ENCODE measurements around the gene FBXL17. TPM values are rescaled to one million over a fixed set of nuclear protein-coding genes. Genes with fewer than 3 reads are reported as not detected.

The FBXL17 gene
- total and polyA plus RNA-seq, 4 donors, result 2.1 to 14.1 (median 6.3) TPM

GRCh38 chr5:108214857-108215256, 167.0 kb downstream of the FBXL17 start:
- Histone ChIP-seq H3K27ac (ENCODE audit: low read depth in 1 of 2, low read length in 2 of 2) (no peak overlapping the region), H3K9me3 (ENCODE audit: control insufficient read depth in 4 of 4, low read length in 3 of 4) (peaks cover 0 to 2% (median 0%) of the 10 kb centered on the region in 4 donors), H3K4me3 (ENCODE audit: low read depth in 1 of 3, low read length in 3 of 3) (no peak overlapping the region), H3K9ac (ENCODE audit: low read depth in 1 of 2, low read length in 2 of 2) (no peak overlapping the region), H3K27me3 (ENCODE audit: control insufficient read depth in 4 of 4, insufficient read depth in 4 of 4, low read length in 3 of 4) (no peaks in the 10 kb centered on the region), H3K36me3 (ENCODE audit: control insufficient read depth in 4 of 4, insufficient read depth in 3 of 4, low read depth in 1 of 4, low read length in 3 of 4) (peaks cover 0 to 6% (median 2%) of the 10 kb centered on the region in 4 donors), H3K4me1 (ENCODE audit: control insufficient read depth in 4 of 4, insufficient read depth in 4 of 4, low read length in 3 of 4) (no peaks in the 10 kb centered on the region)
- TF ChIP-seq RAD21 (IDR thresholded peaks at IDR 0.05), result no peak
- no peak for TF ChIP-seq TAF1 (conservative IDR thresholded peaks at IDR 0.05)
- TF ChIP-seq MAX (IDR thresholded peaks at IDR 0.05), result no peak
- TF ChIP-seq FOXA1 (IDR thresholded peaks at IDR 0.05), result no peak
- TF ChIP-seq GABPA (IDR thresholded peaks at IDR 0.05 in 1 of 2, conservative IDR thresholded peaks at IDR 0.05 in 1 of 2), result no peak
- TF ChIP-seq ZBTB33 (IDR thresholded peaks at IDR 0.05), result no peak
- no peak for TF ChIP-seq REST (IDR thresholded peaks at IDR 0.05)
- TF ChIP-seq RXRA (IDR thresholded peaks at IDR 0.05), result no peak
- TF ChIP-seq JUND (IDR thresholded peaks at IDR 0.05), result no peak
- TF ChIP-seq SP1 (IDR thresholded peaks at IDR 0.05), result no peak
- TF ChIP-seq FOXA2 (IDR thresholded peaks at IDR 0.05), result no peak
- no peak for TF ChIP-seq CTCF (IDR thresholded peaks at IDR 0.05; ENCODE audit: low read depth, low read length, missing input control)
- TF ChIP-seq HNF4G (IDR thresholded peaks at IDR 0.05), result no peak
- no peak for TF ChIP-seq YY1 (IDR thresholded peaks at IDR 0.05)
- TF ChIP-seq NR2F2 (IDR thresholded peaks at IDR 0.05), result no peak
- TF ChIP-seq ATF3 (IDR thresholded peaks at IDR 0.05), result no peak
- no peak for DNase-seq (ENCODE audit: low spot score)

- H3K27ac ChIP-seq (ENCODE audit: low read depth in 1 of 2, low read length in 2 of 2), result no peak overlapping the region
- no peaks in the 10 kb centered on the region for H3K4me1 ChIP-seq (ENCODE audit: control insufficient read depth in 4 of 4, insufficient read depth in 4 of 4, low read length in 3 of 4)
- no peak for DNase-seq (ENCODE audit: low spot score)
- TF ChIP-seq YY1 (IDR thresholded peaks at IDR 0.05), result no peak
- H3K36me3 ChIP-seq (ENCODE audit: control insufficient read depth in 4 of 4, insufficient read depth in 3 of 4, low read depth in 1 of 4, low read length in 3 of 4), result peaks cover 0 to 6% (median 2%) of the 10 kb centered on the region in 4 donors
- H3K27me3 ChIP-seq (ENCODE audit: control insufficient read depth in 4 of 4, insufficient read depth in 4 of 4, low read length in 3 of 4), result no peaks in the 10 kb centered on the region
- no peak overlapping the region for H3K9ac ChIP-seq (ENCODE audit: low read depth in 1 of 2, low read length in 2 of 2)
- no peak overlapping the region for H3K4me3 ChIP-seq (ENCODE audit: low read depth in 1 of 3, low read length in 3 of 3)
- 85% methylated on average over 3 of the region's 3 CpGs for WGBS
- H3K9me3 ChIP-seq (ENCODE audit: control insufficient read depth in 4 of 4, low read length in 3 of 4), result peaks cover 0 to 2% (median 0%) of the 10 kb centered on the region in 4 donors
These were observed 169.0 kb downstream of the FBXL17 start for GRCh38 chr5:108212775-108213346.

All from liver (tissue), 9 donors.